PFSK-1 (cell line): ENCODE measurements around the gene REEP2.

Experiments used
- FOXP2 ChIP-seq: optimal IDR thresholded peaks from 2 replicates; pipeline ENCODE3; 2011; ENCODE audit warnings: borderline replicate concordance, control low read depth, inconsistent platforms; ENCODE audit not compliant: insufficient read depth; ENCODE audit errors: extremely low read length, extremely low read depth
- POLR2AphosphoS5 ChIP-seq: IDR thresholded peaks from 2 replicates; pipeline ENCODE4 v1.6.1; 2012; ENCODE audit warnings: low read depth, mild to moderate bottlenecking, control low read depth, low read length, moderate library complexity
- REST ChIP-seq, 2 experiments: IDR thresholded peaks; 2 replicates each; pipeline versions ENCODE4 v1.6.1 to v1.8.0; 2011 to 2012; ENCODE audit warnings: low read depth in 2 of 2, low read length in 2 of 2, control low read depth in 1 of 2, inconsistent platforms in 1 of 2, mild to moderate bottlenecking in 1 of 2, moderate library complexity in 1 of 2; ENCODE audit not compliant: insufficient read depth in 1 of 2
- SIN3A ChIP-seq: IDR thresholded peaks from 2 replicates; pipeline ENCODE4 v1.6.1; 2012; ENCODE audit warnings: mild to moderate bottlenecking, low read length, moderate library complexity, borderline replicate concordance; ENCODE audit not compliant: insufficient read depth
- TAF1 ChIP-seq: IDR thresholded peaks from 2 replicates; pipeline ENCODE4 v1.6.1; 2012; ENCODE audit warnings: low read length, control low read depth, borderline replicate concordance; ENCODE audit not compliant: insufficient read depth

The REEP2 gene

GRCh38 chr5:138449501-138450239 lies 10.8 kb downstream of the REEP2 start:
- peak; percentile 76 for TF ChIP-seq FOXP2
- TF ChIP-seq POLR2AphosphoS5, result no peak
- 0 out of 4 replicates have a peak, but pooled peaks have one; percentile 13 to 50 for TF ChIP-seq REST (IDR thresholded peaks at IDR 0.05; ENCODE audit: insufficient read depth in 1 of 2, low read depth in 2 of 2, low read length in 2 of 2)

DNA sequence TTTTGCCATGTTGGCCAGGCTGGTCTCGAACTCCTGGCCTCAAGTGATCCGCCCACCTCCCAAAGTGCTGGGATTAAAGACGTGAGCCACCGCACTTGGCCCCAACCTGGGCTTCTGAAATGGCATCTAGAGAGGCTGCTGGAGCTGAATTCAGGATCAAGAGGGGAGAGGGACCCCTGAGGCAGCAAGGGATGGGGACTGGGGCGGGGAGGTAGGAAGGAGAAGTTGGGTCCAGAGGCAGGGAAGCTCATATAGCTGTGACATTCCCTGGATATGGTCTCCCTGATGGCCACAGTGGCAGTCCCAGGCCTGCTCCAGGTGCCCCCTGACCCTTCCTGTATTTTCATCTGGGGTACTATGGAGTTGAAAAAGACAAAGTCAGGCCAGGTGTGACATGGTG lies 12.1 kb downstream of the REEP2 start:
- no peak for TF ChIP-seq SIN3A
- no peak for TF ChIP-seq FOXP2
- TF ChIP-seq POLR2AphosphoS5, result no peak
- no peak for TF ChIP-seq TAF1
- TF ChIP-seq REST (IDR thresholded peaks at IDR 0.05; ENCODE audit: insufficient read depth in 1 of 2, low read depth in 2 of 2, low read length in 2 of 2), result no peak

DNA sequence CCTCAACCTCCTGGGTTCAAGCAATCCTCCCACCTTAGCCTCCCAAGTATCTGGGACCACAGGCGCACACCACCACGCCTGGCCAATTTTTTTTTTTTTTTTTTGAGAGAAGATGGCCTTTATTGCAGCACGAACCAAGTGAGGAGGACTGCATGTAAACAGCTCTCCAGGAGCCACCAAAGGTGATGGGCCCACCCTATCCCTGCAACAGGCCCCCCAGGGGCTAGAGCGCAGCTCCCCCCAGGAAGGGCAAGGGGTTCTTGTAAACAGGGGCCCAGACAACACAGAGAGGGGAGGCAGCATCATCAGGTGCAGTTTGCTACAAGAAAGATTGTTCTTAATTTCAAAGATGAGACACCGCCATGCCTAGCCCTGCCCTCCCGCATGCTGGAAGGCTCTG lies 13.9 kb downstream of the REEP2 start:
- TF ChIP-seq REST (IDR thresholded peaks at IDR 0.05; ENCODE audit: insufficient read depth in 1 of 2, low read depth in 2 of 2, low read length in 2 of 2) (no peak), FOXP2 (no peak), POLR2AphosphoS5 (no peak), TAF1 (no peak), SIN3A (no peak)

GRCh38 chr5:138453590-138453989 lies 14.7 kb downstream of the REEP2 start:
- no peak for TF ChIP-seq FOXP2
- TF ChIP-seq SIN3A, result no peak
- TF ChIP-seq REST (IDR thresholded peaks at IDR 0.05; ENCODE audit: insufficient read depth in 1 of 2, low read depth in 2 of 2, low read length in 2 of 2), result no peak
- TF ChIP-seq TAF1, result no peak
- no peak for TF ChIP-seq POLR2AphosphoS5
